Stomach (tissue), 9 donors: ENCODE data around the gene TBC1D7. TPM values are rescaled to one million over a fixed set of nuclear protein-coding genes. Genes with fewer than 3 reads are reported as not detected.
A peak's percentile ranks its signal among the peaks of the same experiment; 100 is the strongest.

Experiments
- DNase-seq, 2 donors: peaks; one replicate each; pipeline versions ENCODE4 v3.0.0 to v3.0.0-alpha.2; 2013 to 2019
- H3K27ac ChIP-seq, 5 donors: fragments of 200-600 bp in 4 of 5; sonication (generic) in 4 of 5; one replicate each; pipeline ENCODE4 v1.5.1; 2013 to 2019; ENCODE audit warnings: mild to moderate bottlenecking in 1 of 5, moderate library complexity in 1 of 5
- H3K27me3 ChIP-seq, 3 donors: fragments of 200-600 bp; sonication (generic); one replicate each; pipeline ENCODE4 v1.5.1; 2017 to 2019; ENCODE audit warnings: mixed run types in 1 of 3
- H3K36me3 ChIP-seq, 4 donors: fragments of 200-600 bp; sonication (generic); 1 replicate in 3 of 4; 2 replicates in 1 of 4; pipeline ENCODE4 v1.5.1; 2016 to 2019
- H3K4me1 ChIP-seq, 4 donors: fragments of 200-600 bp; sonication (generic); one replicate each; pipeline ENCODE4 v1.5.1; 2016 to 2019
- H3K4me3 ChIP-seq, 4 donors: fragments of 200-600 bp; sonication (generic) in 3 of 4; one replicate each; pipeline ENCODE4 v1.5.1; 2016 to 2019; ENCODE audit warnings: mild to moderate bottlenecking in 1 of 4
- H3K9me3 ChIP-seq, 4 donors: fragments of 200-600 bp; sonication (generic); one replicate each; pipeline ENCODE4 v1.5.1; 2016 to 2019
- CTCF ChIP-seq, 7 experiments: fragments of 450-650 bp in 4 of 7; fragments of 200-600 bp in 3 of 7; sonication (generic) in 3 of 7; IDR thresholded peaks; one replicate each; pipeline ENCODE4 v1.5.1; 2016 to 2019; ENCODE audit warnings: antibody characterized with exemption in 7 of 7, control low read depth in 2 of 7, mild to moderate bottlenecking in 1 of 7
- EP300 ChIP-seq: sonication (generic); formaldehyde crosslinking; IDR thresholded peaks from one replicate; pipeline ENCODE4 v1.6.1; 2017; ENCODE audit warnings: antibody characterized with exemption
- POLR2A ChIP-seq, 4 donors: fragments of 450-650 bp; IDR thresholded peaks; one replicate each; pipeline ENCODE4 v1.6.1; 2016; ENCODE audit warnings: antibody characterized with exemption in 4 of 4, control low read depth in 2 of 4, mild to moderate bottlenecking in 1 of 4, moderate library complexity in 1 of 4
- POLR2AphosphoS5 ChIP-seq, 3 donors: sonication (generic); formaldehyde crosslinking; IDR thresholded peaks; one replicate each; pipeline ENCODE4 v1.6.1; 2016; ENCODE audit warnings: antibody characterized with exemption in 3 of 3
- WGBS, 5 donors: extraction: QIAGEN DNeasy Blood & Tissue Kit in 3 of 5; methylation state at CpG; one replicate each; pipeline versions ENCODE4 v1.1.5 to v1.1.7; 2013 to 2018; 5-methylcytosine and 5-hydroxymethylcytosine counted together
- intact Hi-C: fragments of 100-400 bp; cut with DNase I; formaldehyde crosslinking; loops from one replicate; pipeline ENCODE4 v1.15.1; 2023; ENCODE audit warnings: low total_unique reads
- polyA plus RNA-seq, 3 donors: library from polyadenylated mRNA; stranded (reverse); fragments of 200-250 nt; gene quantifications; one replicate each; pipeline ENCODE4 v1.2.3, GENCODE V29; 2013
- total RNA-seq, 5 donors: library from RNA; depleted of rRNA; stranded (reverse); fragments of >200 nt; gene quantifications; one replicate each; pipeline versions ENCODE4 v1.1.0 to v1.2.3, GENCODE V29; 2014 to 2016
- donor health status: healthy with polysubstance abuse.
- donor health status: Bipolar disorder and iron deficiency.
- donor health status: healthy.

The TBC1D7 gene
- total and polyA plus RNA-seq, 8 donors: 2.7 to 20.4 (median 9.6) TPM; not detected in 1

GRCh38 chr6:13367396-13367795 is 39.1 kb upstream of the TBC1D7 start:
- TF ChIP-seq CTCF (IDR thresholded peaks at IDR 0.05): no peak
- no peak for TF ChIP-seq EP300
- no peak for TF ChIP-seq POLR2AphosphoS5 (IDR thresholded peaks at IDR 0.05)
- no peak for TF ChIP-seq POLR2A (IDR thresholded peaks at IDR 0.05)

GRCh38 chr6:13365320-13365719 is 37.0 kb upstream of the TBC1D7 start:
- H3K27ac ChIP-seq: no peak overlapping the region
- intact Hi-C loops: no loop called here
- WGBS, 5 donors: 96 to 99% (median 98%) methylated on average over 23 to 39 of the region's 39 CpGs
- H3K36me3 ChIP-seq: peaks cover 0 to 26% (median 16%) of the 10 kb centered on the region in 4 donors
- H3K9me3 ChIP-seq: no peaks in the 10 kb centered on the region
- no peak for TF ChIP-seq CTCF (IDR thresholded peaks at IDR 0.05)
- no peak overlapping the region for H3K4me3 ChIP-seq
- H3K27me3 ChIP-seq: no peaks in the 10 kb centered on the region
- no peak for DNase-seq
- H3K4me1 ChIP-seq: peaks cover 0 to 27% (median 15%) of the 10 kb centered on the region in 4 donors

More at GRCh38 chr6:13367396-13367795, 39.1 kb upstream of the TBC1D7 start:
- H3K4me1 ChIP-seq: peaks cover 0 to 42% (median 17%) of the 10 kb centered on the region in 4 donors
- no peaks in the 10 kb centered on the region for H3K27me3 ChIP-seq
- 42 to 57% (median 43%) methylated on average over 3 of the region's 3 CpGs for WGBS, 5 donors
- intact Hi-C loops: no loop called here
- H3K27ac ChIP-seq: peak overlapping the region in 3 of 5 donors; percentile 5 to 49 (median 15)
- no peaks in the 10 kb centered on the region for H3K9me3 ChIP-seq
- no peak for DNase-seq
- H3K36me3 ChIP-seq: peaks cover 0 to 25% (median 16%) of the 10 kb centered on the region in 4 donors
- no peak overlapping the region for H3K4me3 ChIP-seq

GRCh38 chr6:13364842-13365241 is 36.5 kb upstream of the TBC1D7 start:
- 96 to 99% (median 98%) methylated on average over 23 to 34 of the region's 34 CpGs for WGBS, 5 donors
- Histone ChIP-seq H3K27me3 (no peaks in the 10 kb centered on the region), H3K27ac (no peak overlapping the region), H3K4me1 (peaks cover 0 to 23% (median 13%) of the 10 kb centered on the region in 4 donors), H3K9me3 (no peaks in the 10 kb centered on the region), H3K36me3 (peaks cover 0 to 26% (median 16%) of the 10 kb centered on the region in 4 donors), H3K4me3 (no peak overlapping the region)
- DNase-seq: no peak
- TF ChIP-seq EP300 (no peak), CTCF (IDR thresholded peaks at IDR 0.05) (no peak), POLR2AphosphoS5 (IDR thresholded peaks at IDR 0.05) (no peak), POLR2A (IDR thresholded peaks at IDR 0.05) (no peak)
- intact Hi-C loops: no loop called here

GRCh38 chr6:13362412-13362811 is 34.1 kb upstream of the TBC1D7 start:
- H3K4me3 ChIP-seq: no peak overlapping the region
- H3K9me3 ChIP-seq: no peaks in the 10 kb centered on the region
- H3K27me3 ChIP-seq: no peaks in the 10 kb centered on the region
- no peak for TF ChIP-seq POLR2A (IDR thresholded peaks at IDR 0.05)
- TF ChIP-seq EP300: no peak
- no peak for TF ChIP-seq CTCF (IDR thresholded peaks at IDR 0.05)
- TF ChIP-seq POLR2AphosphoS5 (IDR thresholded peaks at IDR 0.05): no peak
- H3K36me3 ChIP-seq: peaks cover 0 to 26% (median 17%) of the 10 kb centered on the region in 4 donors
- H3K4me1 ChIP-seq: peaks cover 0 to 5% (median 2%) of the 10 kb centered on the region in 4 donors
- H3K27ac ChIP-seq: no peak overlapping the region
- 77 to 94% (median 86%) methylated on average over 4 to 5 of the region's 5 CpGs for WGBS, 5 donors
- no peak for DNase-seq
- intact Hi-C loops: no loop called here
